Karpas-422 (cell line): ENCODE measurements around the gene ZSCAN5A. TPM values are rescaled to one million over a fixed set of nuclear protein-coding genes. Genes with fewer than 3 reads are reported as not detected.

Experiments
- DNase-seq: peaks from one replicate; pipeline ENCODE4 v3.0.0-alpha.2; 2015
- H2AFZ ChIP-seq: fragments of 200-600 bp; sonication (generic); 2 replicates; pipeline ENCODE4 v1.6.1; 2014; ENCODE audit warnings: antibody characterized with exemption, low read length, mixed read lengths
- H3K27ac ChIP-seq: fragments of 200-600 bp; sonication (generic); 2 replicates; pipeline ENCODE4 v1.5.1; 2014; ENCODE audit warnings: mild to moderate bottlenecking, low read length, moderate library complexity
- H3K27me3 ChIP-seq: fragments of 200-600 bp; sonication (generic); 2 replicates; pipeline ENCODE4 v1.6.1; 2014; ENCODE audit warnings: low read length, mixed read lengths
- H3K36me3 ChIP-seq: fragments of 200-600 bp; sonication (generic); 2 replicates; pipeline ENCODE4 v1.6.1; 2014; ENCODE audit warnings: low read length, mixed read lengths; ENCODE audit not compliant: insufficient read depth
- H3K4me1 ChIP-seq: fragments of 200-600 bp; sonication (generic); 2 replicates; pipeline ENCODE4 v1.6.1; 2014; ENCODE audit warnings: mild to moderate bottlenecking, low read length, mixed read lengths
- H3K4me2 ChIP-seq: fragments of 200-600 bp; sonication (generic); 2 replicates; pipeline ENCODE4 v1.6.1; 2014; ENCODE audit warnings: low read length, low read depth, mild to moderate bottlenecking; ENCODE audit not compliant: poor library complexity, severe bottlenecking
- H3K4me3 ChIP-seq: fragments of 200-600 bp; sonication (generic); 2 replicates; pipeline ENCODE4 v1.5.1; 2014; ENCODE audit warnings: mild to moderate bottlenecking, antibody characterized with exemption, low read length, mixed read lengths
- H3K79me2 ChIP-seq: fragments of 200-600 bp; sonication (generic); 2 replicates; pipeline ENCODE4 v1.6.1; 2014; ENCODE audit warnings: mild to moderate bottlenecking, low read length, mixed read lengths
- H3K9ac ChIP-seq: fragments of 200-600 bp; sonication (generic); 2 replicates; pipeline ENCODE4 v1.6.0; 2014; ENCODE audit warnings: low read length
- H3K9me2 ChIP-seq: fragments of 200-600 bp; sonication (generic), shearing (Covaris generic); replicated peaks from 2 replicates; pipeline ENCODE4 v1.6.0; 2014; ENCODE audit warnings: mild to moderate bottlenecking, low read length, moderate library complexity; ENCODE audit not compliant: insufficient read depth
- H3K9me3 ChIP-seq: fragments of 300-700, 200-600 bp; sonication (generic); 2 replicates; pipeline ENCODE4 v1.6.1; 2014; ENCODE audit warnings: low read length, mixed read lengths
- H4K20me1 ChIP-seq: fragments of 200-600 bp; sonication (generic); 2 replicates; pipeline ENCODE4 v1.6.1; 2014; ENCODE audit warnings: mild to moderate bottlenecking, antibody characterized with exemption, low read length, low read depth; ENCODE audit not compliant: insufficient read depth
- total RNA-seq: library from RNA; depleted of rRNA; stranded (reverse); fragments of >200 nt; shearing (Covaris generic); gene quantifications from 2 replicates; pipeline ENCODE4 v1.2.3, GENCODE V29; 2014; ENCODE audit warnings: low replicate concordance

ZSCAN5A gene
- total RNA-seq, 1 experiment from 2014 or later, result 14.4 TPM

GRCh38 chr19:56321989-56322440, 7.4 kb upstream of the ZSCAN5A start:
- Histone ChIP-seq H3K9me3 (no peaks in the 10 kb centered on the region), H3K4me3 (no peak overlapping the region; the same call in 1 of the 2 replicates), H3K4me2 (peak overlapping the region; percentile 23), H3K27me3 (no peaks in the 10 kb centered on the region), H3K4me1 (peaks cover 18% of the 10 kb centered on the region), H4K20me1 (no peaks in the 10 kb centered on the region), H3K36me3 (no peaks in the 10 kb centered on the region), H3K9ac (peak overlapping the region; percentile 10), H2AFZ (peak overlapping the region; percentile 53), H3K9me2 (no peaks in the 10 kb centered on the region), H3K27ac (peak overlapping the region; percentile 2; the same call in 1 of the 2 replicates), H3K79me2 (no peaks in the 10 kb centered on the region)
- DNase-seq, result peak; percentile 80

- Histone ChIP-seq H2AFZ (peak overlapping the region; percentile 53), H3K27me3 (no peaks in the 10 kb centered on the region)
- no peak for DNase-seq
These were observed 6.8 kb upstream of the ZSCAN5A start for GRCh38 chr19:56321254-56321988.

GRCh38 chr19:56319991-56320390, 5.4 kb upstream of the ZSCAN5A start:
- peaks cover 3% of the 10 kb centered on the region; the same call in 1 of the 2 replicates for H3K79me2 ChIP-seq
- H3K4me1 ChIP-seq, result peaks cover 28% of the 10 kb centered on the region
- no peak overlapping the region for H2AFZ ChIP-seq
- no peaks in the 10 kb centered on the region for H3K27me3 ChIP-seq
- no peaks in the 10 kb centered on the region for H3K9me3 ChIP-seq
- H3K4me3 ChIP-seq, result no peak overlapping the region
- no peak overlapping the region for H3K27ac ChIP-seq
- H3K36me3 ChIP-seq, result no peaks in the 10 kb centered on the region
- no peak for DNase-seq
- H4K20me1 ChIP-seq, result no peaks in the 10 kb centered on the region
- H3K4me2 ChIP-seq, result no peak overlapping the region
- H3K9ac ChIP-seq, result no peak overlapping the region
- no peaks in the 10 kb centered on the region for H3K9me2 ChIP-seq

More at GRCh38 chr19:56321254-56321988, 6.8 kb upstream of the ZSCAN5A start:
- peak overlapping the region; percentile 10 for H3K9ac ChIP-seq
- peak overlapping the region; percentile 23 for H3K4me2 ChIP-seq
- H3K4me3 ChIP-seq, result no peak overlapping the region; the same call in 1 of the 2 replicates
- H3K4me1 ChIP-seq, result peaks cover 18% of the 10 kb centered on the region
- H3K36me3 ChIP-seq, result no peaks in the 10 kb centered on the region
- H4K20me1 ChIP-seq, result no peaks in the 10 kb centered on the region
- H3K9me2 ChIP-seq, result no peaks in the 10 kb centered on the region
- H3K27ac ChIP-seq, result peak overlapping the region; percentile 2; the same call in 1 of the 2 replicates
- H3K79me2 ChIP-seq, result no peaks in the 10 kb centered on the region
- H3K9me3 ChIP-seq, result no peaks in the 10 kb centered on the region

- Histone ChIP-seq H3K79me2 (peaks cover 11% of the 10 kb centered on the region), H2AFZ (no peak overlapping the region), H3K9me3 (no peaks in the 10 kb centered on the region), H3K9ac (no peak overlapping the region), H3K4me3 (no peak overlapping the region), H3K9me2 (no peaks in the 10 kb centered on the region), H4K20me1 (no peaks in the 10 kb centered on the region), H3K4me1 (peaks cover 41% of the 10 kb centered on the region), H3K27me3 (no peaks in the 10 kb centered on the region), H3K4me2 (no peak overlapping the region), H3K36me3 (no peaks in the 10 kb centered on the region), H3K27ac (no peak overlapping the region)
- no peak for DNase-seq
These were observed 3.1 kb upstream of the ZSCAN5A start for GRCh38 chr19:56317749-56318148.

- H3K27ac ChIP-seq, result no peak overlapping the region
- H4K20me1 ChIP-seq, result no peaks in the 10 kb centered on the region
- DNase-seq, result no peak
- H3K36me3 ChIP-seq, result no peaks in the 10 kb centered on the region
- no peaks in the 10 kb centered on the region for H3K9me2 ChIP-seq
- H3K4me2 ChIP-seq, result no peak overlapping the region
- peaks cover 37% of the 10 kb centered on the region for H3K4me1 ChIP-seq
- H3K27me3 ChIP-seq, result no peaks in the 10 kb centered on the region
- peaks cover 11% of the 10 kb centered on the region for H3K79me2 ChIP-seq
- H2AFZ ChIP-seq, result no peak overlapping the region
- H3K9ac ChIP-seq, result no peak overlapping the region
- H3K9me3 ChIP-seq, result no peaks in the 10 kb centered on the region
- H3K4me3 ChIP-seq, result no peak overlapping the region
These were observed 2.1 kb upstream of the ZSCAN5A start for GRCh38 chr19:56316728-56317127.

- peak overlapping the region; percentile 86 for H3K9ac ChIP-seq
- peak overlapping the region; percentile 86 for H3K4me3 ChIP-seq
- H3K27me3 ChIP-seq, result no peaks in the 10 kb centered on the region
- H3K9me2 ChIP-seq, result no peaks in the 10 kb centered on the region
- H4K20me1 ChIP-seq, result no peaks in the 10 kb centered on the region
- peak overlapping the region; percentile 93 for H2AFZ ChIP-seq
- H3K27ac ChIP-seq, result peak overlapping the region; percentile 82
- H3K4me1 ChIP-seq, result peaks cover 31% of the 10 kb centered on the region
- H3K36me3 ChIP-seq, result no peaks in the 10 kb centered on the region
- peak; percentile 99 for DNase-seq
- H3K4me2 ChIP-seq, result peak overlapping the region; percentile 97
- H3K9me3 ChIP-seq, result no peaks in the 10 kb centered on the region
- peaks cover 11% of the 10 kb centered on the region for H3K79me2 ChIP-seq
These were observed 614 bp upstream of the ZSCAN5A start for GRCh38 chr19:56315077-56315828.

GRCh38 chr19:56314018-56314380, 640 bp downstream of the ZSCAN5A start:
- Histone ChIP-seq H3K27ac (peak overlapping the region; percentile 82), H3K4me2 (peak overlapping the region; percentile 97), H3K4me1 (peaks cover 30% of the 10 kb centered on the region)

More at GRCh38 chr19:56314018-56314380, 640 bp downstream of the ZSCAN5A start:
- Histone ChIP-seq H3K9me2 (no peaks in the 10 kb centered on the region), H3K4me3 (peak overlapping the region; percentile 86), H3K9ac (peak overlapping the region; percentile 86), H3K79me2 (peaks cover 11% of the 10 kb centered on the region), H3K36me3 (peaks cover 1% of the 10 kb centered on the region; the same call in 1 of the 2 replicates), H2AFZ (peak overlapping the region; percentile 93; the same call in 1 of the 2 replicates), H3K9me3 (no peaks in the 10 kb centered on the region), H4K20me1 (no peaks in the 10 kb centered on the region), H3K27me3 (no peaks in the 10 kb centered on the region)
- no peak for DNase-seq
